Keratinocyte (primary cell): ENCODE data around the gene VWA7. TPM values are rescaled to one million over a fixed set of nuclear protein-coding genes. Genes with fewer than 3 reads are reported as not detected.

ENCODE experiments used
- DNase-seq: peaks from one replicate; pipeline ENCODE4 v3.0.0-alpha.2; 2011; ENCODE audit warnings: low read depth, missing footprints, low spot score
- FAIRE-seq: peaks from 2 replicates; lab custom pipeline; 2011; peaks lifted over from hg19 to GRCh38; lab: Jason Lieb, UNC
- H2AFZ ChIP-seq: 2 replicates; pipeline ENCODE4 v1.6.0; 2012; ENCODE audit warnings: low read length, control low read depth, inconsistent platforms; ENCODE audit not compliant: control insufficient read depth
- H3K27ac ChIP-seq: 2 replicates; pipeline ENCODE4 v1.5.1; 2011; ENCODE audit warnings: low read length; ENCODE audit not compliant: control insufficient read depth, insufficient read depth
- H3K27me3 ChIP-seq: 3 replicates; pipeline ENCODE4 v1.6.0; 2011; ENCODE audit warnings: low read length; ENCODE audit not compliant: control insufficient read depth, insufficient read depth; ENCODE audit errors: extremely low read depth
- H3K36me3 ChIP-seq, 2 experiments: 2 replicates in 1 of 2; 3 replicates in 1 of 2; pipeline ENCODE4 v1.5.1; 2011; ENCODE audit warnings: low read length in 2 of 2, mild to moderate bottlenecking in 1 of 2; ENCODE audit not compliant: control insufficient read depth in 2 of 2, insufficient read depth in 2 of 2; ENCODE audit errors: extremely low read depth in 1 of 2
- H3K4me1 ChIP-seq: 3 replicates; pipeline ENCODE4 v1.5.1; 2011; ENCODE audit warnings: low read length; ENCODE audit not compliant: control insufficient read depth, insufficient read depth; ENCODE audit errors: extremely low read depth
- H3K4me2 ChIP-seq: 3 replicates; pipeline ENCODE4 v1.6.0; 2011; ENCODE audit warnings: low read depth, low read length; ENCODE audit not compliant: control insufficient read depth, insufficient read depth; ENCODE audit errors: extremely low read depth
- H3K4me3 ChIP-seq, 3 experiments: fragments of 200-600 bp in 1 of 3; sonication (generic) in 1 of 3; 2 replicates in 2 of 3; 3 replicates in 1 of 3; pipeline ENCODE4 v1.5.1; 2011 to 2016; ENCODE audit warnings: low read length in 3 of 3, mild to moderate bottlenecking in 3 of 3, control low read depth in 2 of 3, inconsistent platforms in 1 of 3, low read depth in 1 of 3, mixed read lengths in 1 of 3, mixed run types in 1 of 3, moderate library complexity in 1 of 3; ENCODE audit not compliant: control insufficient read depth in 2 of 3, insufficient read depth in 2 of 3; ENCODE audit errors: extremely low read depth in 1 of 3
- H3K79me2 ChIP-seq: 2 replicates; pipeline ENCODE4 v1.6.0; 2012; ENCODE audit warnings: low read length; ENCODE audit not compliant: control insufficient read depth, insufficient read depth
- H3K9ac ChIP-seq: 3 replicates; pipeline ENCODE4 v1.6.0; 2011; ENCODE audit warnings: low read length; ENCODE audit not compliant: control insufficient read depth, insufficient read depth; ENCODE audit errors: extremely low read depth
- H3K9me1 ChIP-seq: 3 replicates; pipeline ENCODE4 v1.6.0; 2011; ENCODE audit warnings: low read length; ENCODE audit not compliant: control insufficient read depth, insufficient read depth; ENCODE audit errors: extremely low read depth
- H3K9me3 ChIP-seq: 2 replicates; pipeline ENCODE4 v1.5.1; 2012; ENCODE audit warnings: low read depth, low read length; ENCODE audit not compliant: control insufficient read depth
- H4K20me1 ChIP-seq: 3 replicates; pipeline ENCODE4 v1.6.0; 2011; ENCODE audit warnings: low read length; ENCODE audit not compliant: control insufficient read depth, insufficient read depth; ENCODE audit errors: extremely low read depth
- CTCF ChIP-seq, 3 experiments: IDR thresholded peaks in 1 of 3; conservative IDR thresholded peaks in 1 of 3; optimal IDR thresholded peaks in 1 of 3; 2 replicates in 2 of 3; 3 replicates in 1 of 3; pipeline versions ENCODE3 to v1.5.1; 2011; ENCODE audit warnings: low read length in 3 of 3, mild to moderate bottlenecking in 3 of 3, moderate library complexity in 2 of 3, control low read depth in 1 of 3, inconsistent platforms in 1 of 3; ENCODE audit not compliant: insufficient read depth in 2 of 3; ENCODE audit errors: extremely low read depth in 1 of 3
- EZH2 ChIP-seq: IDR thresholded peaks from one replicate; pipeline ENCODE4 v1.6.1; 2012; ENCODE audit warnings: inconsistent platforms, mild to moderate bottlenecking, low read length, moderate library complexity
- dilution Hi-C: fragments of 300-500 bp; cut with MboI; formaldehyde crosslinking; loops from one replicate; pipeline ENCODE4 v1.7.0; 2020; ENCODE audit warnings: low sequenced_read_pairs; ENCODE audit not compliant: extremely low pct_ligation_motif_present
- polyA plus RNA-seq, 5 experiments: library from polyadenylated mRNA; depleted of rRNA in 3 of 5; stranded (reverse) in 3 of 5; stranded (forward) in 1 of 5; unstranded in 1 of 5; fragments of >200 nt; gene quantifications; 1 replicate in 1 of 5; 2 replicates in 3 of 5; 3 replicates in 1 of 5; pipeline versions ENCODE4 v1.2.1 to v1.2.3, GENCODE V29; 2011 to 2012; ENCODE audit warnings: missing spikeins in 2 of 5, low read depth in 1 of 5, low replicate concordance in 1 of 5

The VWA7 gene
- polyA plus RNA-seq, 1 donor (not counting 4 experiments of a cell fraction or from before 2014, with no cell fraction given): 0.47 TPM

GRCh38 chr6:31764198-31764597, 12.9 kb downstream of the VWA7 start:
- no peak for DNase-seq
- no peak overlapping the region for H2AFZ ChIP-seq

GRCh38 chr6:31763619-31763940, 13.5 kb downstream of the VWA7 start:
- no peak overlapping the region for H3K9ac ChIP-seq
- no peaks in the 10 kb centered on the region for H3K9me1 ChIP-seq
- H3K9me3 ChIP-seq: no peaks in the 10 kb centered on the region
- H3K4me2 ChIP-seq: no peak overlapping the region
- peaks cover 6 to 13% of the 10 kb centered on the region in 2 experiments for H3K36me3 ChIP-seq
- H3K4me3 ChIP-seq: no peak overlapping the region
- peaks cover 5% of the 10 kb centered on the region for H3K4me1 ChIP-seq
- DNase-seq (no peak), FAIRE-seq (peak; percentile 68)
- H3K27ac ChIP-seq: no peak overlapping the region
- H2AFZ ChIP-seq: no peak overlapping the region
- TF ChIP-seq EZH2 (no peak), CTCF (optimal IDR thresholded peaks at IDR 0.05 in 1 of 3, IDR thresholded peaks at IDR 0.05 in 1 of 3, conservative IDR thresholded peaks at IDR 0.05 in 1 of 3; ENCODE audit: extremely low read depth in 1 of 3, insufficient read depth in 2 of 3, low read length in 3 of 3) (peak in 1 of 3 experiments; percentile 55)
- H4K20me1 ChIP-seq: no peaks in the 10 kb centered on the region
- dilution Hi-C loops: no loop called here
- H3K79me2 ChIP-seq: no peaks in the 10 kb centered on the region
- H3K27me3 ChIP-seq: no peaks in the 10 kb centered on the region

More at GRCh38 chr6:31764198-31764597, 12.9 kb downstream of the VWA7 start:
- no peak overlapping the region for H3K27ac ChIP-seq
- dilution Hi-C loops: no loop called here
- H3K4me2 ChIP-seq: no peak overlapping the region
- FAIRE-seq: no peak
- H3K9me3 ChIP-seq: no peaks in the 10 kb centered on the region
- peaks cover 5% of the 10 kb centered on the region for H3K4me1 ChIP-seq
- no peaks in the 10 kb centered on the region for H3K9me1 ChIP-seq
- no peaks in the 10 kb centered on the region for H4K20me1 ChIP-seq
- H3K79me2 ChIP-seq: no peaks in the 10 kb centered on the region
- H3K9ac ChIP-seq: no peak overlapping the region
- no peak overlapping the region for H3K4me3 ChIP-seq
- no peak for TF ChIP-seq EZH2
- TF ChIP-seq CTCF (optimal IDR thresholded peaks at IDR 0.05 in 1 of 3, IDR thresholded peaks at IDR 0.05 in 1 of 3, conservative IDR thresholded peaks at IDR 0.05 in 1 of 3; ENCODE audit: extremely low read depth in 1 of 3, insufficient read depth in 2 of 3, low read length in 3 of 3): no peak
- no peaks in the 10 kb centered on the region for H3K27me3 ChIP-seq
- H3K36me3 ChIP-seq: peaks cover 6 to 13% of the 10 kb centered on the region in 2 experiments
